GM19372 (cell line): ENCODE results near the gene CSF2RB.

Experiments used
- ATAC-seq: cut with Tn5 transposase; IDR thresholded peaks from one replicate; pipeline ENCODE4 v1.9.1; 2021; ENCODE audit warnings: mild to moderate bottlenecking, low read depth, moderate library complexity; ENCODE audit not compliant: unreplicated experiment

Gene CSF2RB

DNA sequence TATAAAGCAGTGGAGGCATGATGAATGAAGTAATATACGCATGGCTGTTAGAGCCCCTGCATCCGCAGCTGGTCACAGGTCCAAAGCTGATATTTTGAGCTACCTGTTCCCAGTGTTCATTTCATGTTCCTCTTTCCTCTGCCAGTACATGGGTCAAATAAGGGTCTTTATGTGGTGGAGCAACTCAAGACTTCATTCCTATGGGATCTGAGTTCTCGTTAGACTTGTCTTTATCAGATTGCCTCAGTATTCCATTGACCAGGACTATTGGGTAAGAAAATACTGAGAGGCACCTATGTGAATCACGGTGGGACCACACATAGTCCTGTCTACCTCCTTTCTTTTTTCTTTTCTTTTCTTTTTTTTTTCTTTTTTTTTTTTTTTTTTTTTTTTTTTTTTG lies 27.4 kb upstream of the CSF2RB start:
- ATAC-seq = no peak

DNA sequence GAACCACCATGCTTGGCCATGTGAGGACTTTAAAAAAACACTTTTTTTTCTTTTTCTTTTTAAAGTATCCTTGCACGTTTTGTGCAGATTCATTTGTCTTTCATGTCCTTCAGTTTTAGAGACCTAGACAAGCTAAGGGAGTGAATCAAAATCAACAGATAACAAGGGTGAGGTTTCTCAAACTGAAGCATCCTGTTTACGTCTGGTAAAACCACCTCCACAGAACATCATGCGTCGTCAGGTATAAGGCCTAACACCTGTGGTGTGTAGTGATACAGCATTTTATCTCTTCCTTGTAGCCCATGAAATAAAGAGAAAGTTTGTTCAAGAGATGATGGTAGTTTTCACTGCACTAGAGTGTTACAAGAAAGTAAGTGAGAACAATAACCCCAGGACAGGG lies 26.3 kb upstream of the CSF2RB start:
- no peak for ATAC-seq

DNA sequence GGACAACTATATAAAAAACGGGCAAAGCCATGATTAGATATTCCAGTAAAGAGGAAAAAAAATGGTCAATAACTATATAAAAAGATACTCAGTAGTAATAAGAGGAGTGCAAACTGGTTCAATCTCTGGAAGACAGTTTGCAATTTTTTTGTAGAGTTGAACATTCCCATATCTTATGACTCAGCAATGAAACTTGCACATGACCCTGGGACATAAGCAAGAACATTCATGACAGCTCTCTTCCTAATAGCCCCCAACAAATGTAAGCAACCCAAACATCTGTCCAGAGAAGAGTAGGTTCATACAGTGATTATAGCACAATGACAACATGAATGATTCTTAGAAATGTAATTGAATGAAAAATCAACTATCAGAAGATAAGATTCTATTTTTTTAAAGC lies 21.8 kb upstream of the CSF2RB start:
- ATAC-seq = no peak

DNA sequence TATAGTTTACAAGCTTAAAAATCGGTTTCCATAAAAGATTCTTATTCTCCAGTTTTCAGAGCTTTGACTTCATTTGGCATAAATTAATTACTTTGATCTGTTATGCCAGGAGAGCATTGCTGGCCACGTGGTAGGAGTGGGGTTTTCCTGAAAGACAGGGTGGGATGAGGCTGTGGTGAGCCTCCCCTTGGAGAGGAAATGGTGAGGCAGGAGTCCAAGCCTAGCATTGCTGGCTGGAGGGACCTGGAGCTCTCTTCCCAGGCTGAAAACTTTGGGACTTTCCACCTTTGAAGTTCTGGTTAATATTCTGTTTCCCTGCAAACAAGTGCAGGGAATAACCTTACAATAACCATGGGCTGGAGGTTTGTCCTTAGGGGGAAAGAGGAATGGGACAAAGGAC lies 21.1 kb upstream of the CSF2RB start:
- ATAC-seq = no peak

DNA sequence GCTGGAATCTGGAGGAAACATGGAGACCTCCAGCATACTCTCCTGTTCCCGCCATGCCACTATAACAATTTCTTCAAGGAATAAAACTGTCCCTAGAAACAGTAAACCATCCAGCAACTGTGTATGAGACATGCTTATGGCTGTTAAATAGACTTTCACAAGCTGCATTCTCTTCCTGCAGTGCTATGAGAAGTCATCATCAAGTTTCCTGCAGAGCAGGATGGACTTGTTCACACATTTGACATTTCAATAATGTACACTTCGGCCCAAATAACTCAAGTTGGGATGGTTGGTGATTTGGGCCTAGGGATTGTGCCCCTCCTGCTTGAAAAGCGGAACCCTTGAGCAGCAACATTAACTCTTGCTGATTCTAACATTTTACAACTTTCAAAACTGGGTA lies 20.2 kb upstream of the CSF2RB start:
- ATAC-seq = no peak

DNA sequence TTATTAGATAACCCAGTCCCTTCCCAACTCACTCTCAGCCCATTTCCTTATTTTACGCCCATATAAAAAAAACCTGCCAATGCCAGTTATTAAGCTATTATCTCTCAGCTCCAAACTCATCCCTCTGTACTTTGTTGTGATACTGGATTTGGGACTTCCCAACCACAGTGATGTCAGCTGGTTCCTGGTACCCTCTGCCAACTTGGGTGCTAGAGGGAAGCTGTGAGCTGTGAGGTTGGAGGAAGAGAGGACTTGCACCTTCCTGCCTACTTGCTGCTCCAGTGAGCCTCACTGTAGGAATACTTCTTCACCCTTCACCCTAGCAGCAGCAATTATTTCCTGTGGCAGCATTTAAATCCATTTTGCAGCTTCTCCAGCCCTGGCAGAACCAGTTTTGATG lies 19.2 kb upstream of the CSF2RB start:
- no peak for ATAC-seq

DNA sequence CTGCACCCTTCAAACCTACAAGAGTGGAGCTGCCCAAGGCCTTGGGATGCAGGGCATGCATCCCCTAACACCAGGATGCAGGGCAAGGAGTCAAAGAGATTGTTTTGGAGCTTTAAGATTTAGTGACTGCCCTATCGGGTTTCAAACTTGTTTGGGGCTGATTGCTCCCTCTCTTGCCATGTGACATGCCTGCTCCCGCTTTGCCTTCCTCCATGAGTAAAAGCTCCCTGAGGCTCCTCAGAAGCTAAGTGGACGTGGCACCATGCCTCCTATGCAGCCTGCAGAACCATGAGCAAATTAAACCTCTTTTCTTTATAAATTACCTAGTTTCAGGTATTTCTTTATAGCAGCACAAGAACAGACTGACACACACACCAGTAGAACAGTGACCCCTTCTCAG lies 15.8 kb upstream of the CSF2RB start:
- no peak for ATAC-seq

DNA sequence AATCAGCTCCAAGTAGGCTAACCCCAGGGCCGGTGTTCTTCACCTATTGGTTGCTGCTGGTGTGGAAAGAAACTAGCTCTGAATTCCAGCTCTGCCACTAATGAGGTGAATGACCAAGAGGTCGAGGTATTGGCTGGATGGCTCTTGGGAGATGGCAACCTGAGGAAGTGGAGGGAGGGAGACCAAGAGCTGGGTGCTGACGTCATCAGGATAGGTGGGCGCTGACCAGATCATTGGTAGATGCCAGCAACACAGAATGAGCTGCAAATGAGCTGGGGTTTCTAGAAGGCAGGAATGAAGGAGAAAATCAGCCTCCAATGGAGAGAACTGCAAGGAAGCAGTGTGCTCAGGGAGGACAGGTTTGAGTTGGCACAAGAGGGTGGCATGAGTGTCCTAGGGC lies 14.7 kb upstream of the CSF2RB start:
- ATAC-seq = no peak

DNA sequence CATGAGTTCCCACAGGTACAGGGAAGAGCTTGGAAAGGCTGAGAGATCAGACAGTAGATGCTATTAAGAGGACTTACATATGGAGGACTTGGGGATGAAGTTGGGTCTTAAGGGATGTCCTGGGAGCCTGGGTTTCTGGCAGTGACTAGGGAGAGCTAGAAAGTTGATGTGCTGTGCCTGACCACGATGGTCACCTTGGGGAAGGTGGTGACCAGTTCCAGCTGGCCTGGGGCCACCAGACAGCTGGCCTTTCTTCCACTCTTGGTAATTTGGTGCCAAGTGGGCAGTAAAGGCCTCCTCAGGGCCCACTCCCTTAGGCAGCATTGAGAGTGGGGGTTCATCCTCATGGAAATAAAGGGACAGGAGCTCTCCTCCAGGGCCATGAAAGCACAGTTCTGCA lies 13.9 kb upstream of the CSF2RB start:
- no peak for ATAC-seq

DNA sequence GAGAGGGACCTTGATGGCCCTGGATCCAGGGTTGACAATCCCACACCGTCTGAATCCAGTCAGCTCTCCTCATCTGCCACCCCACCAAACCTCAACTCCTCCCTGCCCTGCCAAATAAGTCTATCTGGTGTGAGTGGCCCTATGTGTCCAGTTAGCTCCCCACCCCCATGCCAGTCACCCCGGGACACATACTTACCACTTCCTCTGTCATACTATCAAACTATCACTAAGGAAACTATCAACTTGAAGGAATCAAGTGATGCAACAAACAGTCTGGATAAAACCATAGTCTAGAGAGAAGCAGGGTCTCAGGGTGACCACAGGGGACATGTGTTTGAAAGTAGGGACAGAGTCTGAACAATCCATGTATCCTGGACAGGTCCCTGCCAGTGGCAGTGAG lies 13.2 kb upstream of the CSF2RB start:
- no peak for ATAC-seq

DNA sequence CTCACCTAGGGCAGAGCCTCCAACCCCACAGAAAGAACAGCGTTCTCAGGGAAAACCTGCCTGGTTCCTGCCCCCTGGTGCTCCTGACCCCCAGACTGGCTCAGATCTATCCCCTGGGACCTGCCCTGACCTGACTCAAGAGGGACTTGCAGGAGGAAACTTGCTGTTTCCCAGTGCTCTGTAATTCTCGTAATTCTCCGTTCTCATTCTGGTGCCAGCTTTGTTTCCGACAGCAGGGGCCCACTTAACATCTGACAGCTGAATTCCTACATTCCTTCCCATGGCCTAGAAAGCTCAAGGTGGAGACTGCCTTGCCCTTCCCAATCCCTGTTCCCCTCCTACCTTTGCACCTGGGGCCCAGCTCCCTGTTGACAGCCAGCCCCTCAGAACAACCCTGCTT lies 12.5 kb upstream of the CSF2RB start:
- ATAC-seq = no peak

DNA sequence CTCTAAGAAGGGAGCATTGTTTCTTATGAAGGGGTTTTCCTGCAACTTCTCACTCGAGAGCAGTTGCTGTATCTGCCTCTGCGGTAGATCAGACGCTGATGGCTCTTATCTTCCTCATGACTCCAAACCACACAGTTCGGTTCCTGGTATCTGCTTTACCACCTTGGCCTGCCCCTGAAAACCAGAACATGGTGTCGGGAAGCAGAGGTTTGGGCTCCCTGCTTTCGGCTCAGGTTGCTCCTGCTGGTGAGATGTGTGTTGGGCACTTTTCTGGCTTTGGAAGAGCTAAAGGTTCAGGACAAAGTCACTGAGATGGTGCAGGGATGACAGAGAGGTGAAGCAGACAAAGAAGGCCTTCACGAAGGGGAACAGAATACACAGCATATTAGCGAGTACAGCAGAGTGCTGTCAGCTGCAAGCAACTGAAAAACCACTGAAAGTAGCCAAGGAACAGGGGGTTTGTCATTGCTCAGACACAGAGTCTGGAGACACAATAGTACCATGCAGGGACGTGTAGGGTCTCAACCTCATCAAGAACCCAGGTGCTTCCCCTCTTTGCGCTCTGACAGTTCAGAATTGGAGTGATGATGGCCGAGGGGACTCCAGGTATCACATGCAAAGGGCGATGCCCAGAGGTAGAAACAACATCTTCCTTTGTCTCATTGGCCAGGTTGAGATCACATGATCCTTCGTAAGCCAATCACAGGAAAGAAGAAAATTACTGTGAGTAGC lies 11.9 kb upstream of the CSF2RB start:
- ATAC-seq = peak; percentile 56

DNA sequence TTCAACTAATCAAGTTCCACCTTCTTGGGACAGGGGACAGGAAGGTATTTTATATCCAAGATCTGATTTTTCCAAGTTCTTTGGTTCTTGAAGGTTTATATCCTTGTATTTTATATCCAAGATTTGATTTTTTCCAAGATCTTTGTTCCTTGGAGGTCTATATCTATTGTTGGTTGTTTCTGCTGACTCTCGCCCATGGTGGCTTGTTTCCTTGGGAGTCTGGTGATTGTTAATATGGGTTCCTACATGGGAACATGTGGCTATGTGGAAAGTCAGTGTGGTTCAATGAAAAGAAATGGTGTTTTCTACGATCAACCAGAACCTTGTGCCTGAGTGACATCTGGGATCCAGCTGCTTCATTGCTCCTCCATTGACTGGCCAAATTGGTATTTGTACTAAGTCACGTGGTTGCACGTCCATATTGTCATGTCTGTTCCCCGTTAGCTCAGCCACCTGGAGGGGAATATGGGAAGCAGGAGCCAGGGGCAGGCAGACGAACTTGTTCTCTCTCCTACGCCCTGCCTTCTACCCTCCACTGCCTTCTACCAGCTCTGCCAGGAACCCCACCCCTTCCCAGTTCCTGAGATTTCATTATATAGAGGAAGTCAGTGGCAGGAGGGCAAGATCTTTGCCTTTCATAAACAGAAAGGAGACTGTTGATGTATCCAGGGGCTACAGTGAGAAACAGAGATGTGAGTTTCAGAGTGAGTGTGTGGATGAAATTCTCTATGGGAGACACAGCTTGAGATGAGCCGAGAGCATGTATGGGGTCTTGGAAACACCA lies 11.1 kb upstream of the CSF2RB start:
- ATAC-seq = no peak

DNA sequence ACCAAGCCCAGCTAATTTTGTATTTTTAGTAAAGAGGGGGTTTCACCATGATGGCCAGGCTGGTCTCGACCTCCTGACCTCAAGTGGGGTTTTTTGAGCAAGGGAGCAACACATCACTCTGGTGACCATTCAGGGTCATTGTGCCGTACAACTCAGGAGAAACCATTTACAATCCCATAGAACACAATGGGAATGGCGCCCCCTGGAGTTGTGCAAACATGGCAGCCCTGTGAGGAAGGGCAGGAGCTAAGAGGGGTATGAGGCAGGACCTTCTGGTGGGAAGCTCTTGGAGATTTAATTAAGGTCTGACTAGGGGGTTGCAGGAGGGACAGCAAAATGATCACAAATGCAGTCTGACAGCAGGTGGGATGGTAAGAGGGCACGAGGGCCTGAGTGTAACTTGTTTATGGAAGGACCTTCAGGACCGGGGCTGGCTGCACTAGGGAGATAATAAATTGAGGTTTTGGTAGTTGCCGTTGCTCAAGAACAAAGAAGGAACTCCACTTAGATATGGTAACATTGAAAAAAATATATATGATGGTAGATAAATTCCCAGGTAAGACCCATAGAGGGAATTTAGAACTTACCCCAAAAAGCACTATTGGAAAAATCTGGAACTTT lies 9.1 kb upstream of the CSF2RB start:
- no peak for ATAC-seq

DNA sequence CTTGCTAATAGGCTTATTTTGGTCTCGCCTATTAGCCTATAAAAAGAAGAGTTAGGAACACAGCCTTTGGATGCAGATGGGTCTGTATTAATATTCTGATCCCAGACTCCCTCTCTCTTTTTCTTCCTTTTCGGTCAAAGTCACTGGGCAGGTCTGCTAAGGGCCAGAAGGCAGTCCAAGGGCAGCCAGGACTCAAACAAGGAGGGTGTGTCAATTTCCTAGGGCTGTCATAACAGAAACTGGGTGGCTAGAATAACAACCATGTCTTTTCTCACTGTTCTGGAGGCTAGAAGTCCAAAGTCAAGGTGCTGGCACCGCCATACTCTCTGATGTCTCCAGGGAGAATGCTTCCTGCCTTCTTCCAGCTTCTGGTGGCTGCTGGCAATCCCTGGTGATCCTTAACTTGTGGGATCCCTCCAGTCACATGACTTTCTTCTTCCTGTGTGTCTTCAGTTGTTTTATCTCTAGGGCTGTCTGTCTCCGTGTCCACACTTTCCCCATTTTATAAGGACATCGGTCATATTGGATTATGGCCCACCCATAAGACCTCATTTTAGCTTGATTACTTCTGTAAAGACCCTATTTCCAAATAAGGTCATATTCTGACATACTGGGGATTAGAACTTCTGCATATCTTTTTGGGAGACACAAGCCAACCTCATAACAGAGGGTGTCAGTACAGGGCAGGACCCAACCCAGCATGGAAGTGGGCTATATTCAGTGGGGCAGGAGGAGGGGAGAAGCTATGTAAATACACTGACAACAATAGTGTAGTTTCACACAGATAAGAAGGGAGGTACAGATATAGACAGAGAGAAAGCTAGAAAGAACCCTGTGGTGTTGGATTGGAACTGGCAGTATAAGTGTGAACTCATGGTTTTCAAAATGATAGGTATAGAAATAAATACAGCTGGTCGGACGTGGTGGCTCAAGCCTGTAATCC lies 5.9 kb upstream of the CSF2RB start:
- ATAC-seq = no peak

DNA sequence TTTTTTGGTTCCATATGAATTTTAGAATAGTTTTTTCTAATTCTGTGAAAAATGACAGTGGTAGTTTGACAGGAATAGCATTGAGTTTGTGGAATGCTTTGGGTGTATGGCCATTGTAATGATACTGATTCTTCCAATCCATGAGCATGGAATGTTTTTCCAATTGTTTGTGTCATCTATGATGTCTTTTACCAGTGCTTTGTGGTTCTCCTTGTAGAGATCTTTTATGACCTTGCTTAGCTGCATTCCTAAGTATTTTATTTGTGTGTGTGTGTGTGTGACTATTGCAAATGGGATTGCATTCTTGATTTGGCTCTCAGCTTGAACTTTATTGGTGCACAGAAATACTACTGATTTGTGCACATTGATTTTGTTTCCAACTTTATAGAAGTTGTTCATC lies 3.0 kb upstream of the CSF2RB start:
- no peak for ATAC-seq

DNA sequence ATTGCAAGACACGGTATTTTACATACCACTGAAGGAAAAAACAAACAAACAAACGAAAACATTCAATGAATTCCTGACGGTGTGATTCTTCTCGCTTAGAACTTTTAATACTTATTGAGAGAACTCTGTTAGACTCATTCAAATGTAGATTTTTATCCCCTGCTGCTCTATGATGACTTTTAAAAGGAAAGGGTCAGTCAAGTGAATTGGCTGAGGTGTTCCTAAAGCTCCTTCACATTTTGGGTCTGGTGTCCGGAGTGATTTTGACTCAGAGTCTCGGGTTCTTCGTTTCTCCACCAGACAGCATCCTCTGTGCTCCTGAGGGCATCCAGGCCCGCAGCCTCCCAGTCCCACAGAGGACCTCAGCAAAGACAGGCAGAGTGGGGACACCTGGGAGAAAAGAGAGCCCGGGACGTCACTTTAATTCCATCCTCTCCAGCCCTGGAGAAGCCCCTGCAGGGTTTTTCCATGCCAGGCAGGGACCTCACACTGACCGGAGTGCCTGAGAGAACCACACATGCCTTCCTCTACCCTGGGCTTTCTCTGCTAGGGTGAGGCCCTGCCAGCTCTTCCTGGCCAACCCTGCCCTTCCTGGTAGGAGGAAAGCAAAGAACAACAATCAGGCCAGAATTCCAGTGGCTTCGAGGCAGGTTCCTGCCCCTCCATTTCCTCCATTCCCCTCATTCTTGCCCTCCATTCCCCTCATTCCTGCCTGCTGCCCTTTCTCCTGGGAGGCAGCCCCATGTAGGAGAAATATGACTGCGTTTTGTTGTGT lies 1.4 kb upstream of the CSF2RB start:
- no peak for ATAC-seq

DNA sequence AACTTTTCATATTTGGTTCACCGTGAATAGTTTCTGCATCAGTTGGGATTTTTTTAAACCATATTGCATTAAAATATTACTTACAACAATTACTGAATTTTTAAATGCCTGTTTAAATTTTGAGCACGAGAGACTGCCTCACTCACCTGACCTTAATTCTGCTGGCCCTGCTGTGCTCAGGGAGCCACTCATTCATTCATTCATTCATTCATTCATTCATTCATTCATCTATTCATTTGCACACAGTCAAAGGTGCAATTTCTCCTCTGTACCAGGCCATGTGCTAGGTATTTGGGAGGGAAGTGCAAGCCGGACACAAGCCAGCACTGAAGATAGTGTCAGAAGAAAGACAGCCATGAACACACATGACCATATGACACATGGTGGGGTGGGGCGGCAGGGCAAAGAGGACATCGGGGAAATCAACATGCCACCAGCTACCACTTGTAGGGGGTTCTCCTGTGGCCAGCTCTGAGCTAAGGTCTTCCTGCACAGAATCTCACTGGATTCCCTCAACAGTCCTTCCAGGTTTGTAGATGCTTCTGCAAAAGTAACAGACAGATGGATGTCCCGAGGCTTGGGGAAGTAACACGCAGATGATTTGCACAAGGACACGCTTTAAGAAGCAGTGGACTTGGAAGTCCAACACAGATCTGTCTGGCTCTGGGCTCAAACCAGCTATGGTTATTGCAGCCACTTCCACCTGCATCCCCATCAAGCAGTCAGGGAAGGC lies 568 bp upstream of the CSF2RB start:
- no peak for ATAC-seq

DNA sequence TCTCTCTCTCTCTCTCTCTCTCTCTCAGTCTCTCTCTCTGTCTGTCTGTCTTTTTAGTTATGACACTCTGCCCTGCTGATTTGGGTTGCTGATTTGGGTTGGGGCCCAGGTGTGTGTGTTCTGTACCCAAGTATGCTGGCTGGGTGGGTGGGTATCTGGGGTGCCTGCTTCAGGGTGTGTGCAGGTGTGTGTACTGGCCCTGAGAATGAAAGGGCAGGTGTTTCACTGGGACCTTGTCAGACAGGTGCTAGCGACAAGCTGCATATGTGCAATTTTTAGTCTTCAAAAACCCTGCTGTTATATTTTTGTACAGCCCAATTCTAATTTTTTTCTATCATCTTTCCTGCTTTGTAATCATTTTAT lies 943 bp downstream of the CSF2RB start:
- no peak for ATAC-seq
